Activated CD4-positive, alpha-beta T cell treated with anti-CD3 and anti-CD28 coated beads for 4 hours (primary cell): ENCODE measurements around the gene CHRM1.

Source experiments
- DNase-seq, 2 donors: peaks; one replicate each; pipeline ENCODE4 v3.0.0-alpha.2; 2020

Gene CHRM1

DNA sequence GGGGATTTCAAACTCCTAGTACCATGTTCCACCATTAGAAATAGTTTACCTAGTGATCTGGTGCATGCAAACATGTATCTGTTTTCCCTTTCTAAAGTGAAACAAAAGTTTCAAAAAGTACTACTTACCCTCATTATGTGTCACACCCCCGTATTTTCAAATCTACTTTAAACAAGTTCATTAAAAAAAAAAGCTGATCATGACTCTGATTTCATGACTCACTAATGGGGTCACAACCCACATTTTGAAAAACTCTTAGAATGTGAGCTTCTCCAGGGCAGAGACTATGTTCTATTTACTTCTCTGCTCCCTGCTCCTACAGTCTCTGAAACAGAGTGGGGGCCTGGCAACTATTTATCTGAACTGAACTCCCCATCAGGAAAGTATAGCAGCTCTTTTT lies 18.2 kb downstream of the CHRM1 start:
- no peak for DNase-seq

DNA sequence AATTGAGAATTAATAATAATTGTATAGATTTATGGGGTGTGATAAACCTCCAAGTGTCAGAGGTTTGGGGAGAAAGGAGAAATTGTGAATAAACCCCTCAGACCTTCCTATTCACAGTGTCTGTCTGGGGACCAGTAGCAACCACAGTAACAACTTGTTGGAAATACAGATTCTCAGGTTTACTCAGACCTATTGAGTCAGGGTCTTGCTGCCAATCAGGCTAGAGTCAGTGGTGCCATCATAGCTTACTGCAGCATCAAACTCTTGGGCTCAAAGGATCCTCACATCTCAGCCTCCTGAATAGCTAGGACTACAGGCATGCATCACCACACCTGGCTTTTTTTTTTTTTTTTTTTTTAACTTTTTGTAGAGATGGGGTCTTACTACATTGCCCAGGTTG lies 23.1 kb downstream of the CHRM1 start:
- no peak for DNase-seq

DNA sequence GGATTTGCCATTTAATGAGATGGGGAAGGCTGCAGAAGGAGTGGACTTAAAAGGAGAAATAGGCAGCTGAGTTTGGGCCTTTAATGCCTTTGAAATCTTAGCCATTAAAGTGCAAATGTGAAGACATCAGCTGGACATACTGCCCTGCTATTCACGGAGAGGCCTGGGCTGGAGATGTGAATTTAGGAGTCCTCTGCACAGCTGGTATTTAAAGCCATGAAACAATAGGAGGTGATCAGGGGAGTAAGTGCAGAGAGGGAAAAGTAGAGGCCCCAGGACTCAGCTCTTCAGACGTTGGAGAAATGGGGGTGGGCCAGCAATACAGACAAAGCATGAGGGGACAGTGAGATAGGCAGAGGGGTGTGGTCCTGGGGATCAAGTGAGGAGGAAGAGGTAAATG lies 23.9 kb downstream of the CHRM1 start:
- no peak for DNase-seq

DNA sequence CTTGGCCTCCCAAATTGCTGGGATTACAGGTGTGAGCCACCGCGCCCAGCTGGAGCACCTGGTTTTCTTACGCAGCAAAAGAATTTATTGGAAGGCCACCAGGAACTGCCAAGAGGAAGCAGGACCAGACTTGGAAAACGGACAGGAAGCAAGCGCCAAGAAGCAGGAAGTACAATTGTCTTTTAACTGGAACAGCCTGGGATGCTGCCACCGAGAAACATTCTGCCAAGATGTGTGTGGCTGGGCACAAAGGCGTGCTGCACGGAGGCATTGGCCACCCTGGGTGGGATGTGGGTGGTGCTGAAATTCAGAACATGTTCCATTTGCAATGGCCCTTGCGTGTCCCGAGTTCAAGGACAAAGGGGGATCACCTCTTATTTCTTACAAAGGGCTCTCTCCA lies 25.1 kb downstream of the CHRM1 start:
- no peak for DNase-seq

DNA sequence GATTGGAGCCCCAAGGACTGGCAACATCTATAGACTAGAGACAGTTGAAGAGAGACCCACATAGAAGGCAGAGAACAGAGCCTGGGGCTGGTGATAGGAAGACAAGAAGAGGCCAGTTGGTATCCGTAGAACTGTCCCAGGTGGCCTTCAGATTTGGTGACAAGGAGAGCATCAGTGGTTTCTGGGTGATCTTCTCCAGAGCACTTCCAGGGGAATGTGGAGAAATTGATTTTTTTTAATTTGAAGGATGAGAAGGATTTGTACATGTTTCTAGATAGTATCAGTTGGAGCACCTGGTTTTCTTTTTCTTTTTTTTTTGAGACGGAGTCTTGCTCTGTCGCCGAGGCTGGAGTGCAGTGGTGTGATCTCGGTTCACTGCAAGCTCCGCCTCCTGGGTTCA lies 25.7 kb downstream of the CHRM1 start:
- DNase-seq = no peak

DNA sequence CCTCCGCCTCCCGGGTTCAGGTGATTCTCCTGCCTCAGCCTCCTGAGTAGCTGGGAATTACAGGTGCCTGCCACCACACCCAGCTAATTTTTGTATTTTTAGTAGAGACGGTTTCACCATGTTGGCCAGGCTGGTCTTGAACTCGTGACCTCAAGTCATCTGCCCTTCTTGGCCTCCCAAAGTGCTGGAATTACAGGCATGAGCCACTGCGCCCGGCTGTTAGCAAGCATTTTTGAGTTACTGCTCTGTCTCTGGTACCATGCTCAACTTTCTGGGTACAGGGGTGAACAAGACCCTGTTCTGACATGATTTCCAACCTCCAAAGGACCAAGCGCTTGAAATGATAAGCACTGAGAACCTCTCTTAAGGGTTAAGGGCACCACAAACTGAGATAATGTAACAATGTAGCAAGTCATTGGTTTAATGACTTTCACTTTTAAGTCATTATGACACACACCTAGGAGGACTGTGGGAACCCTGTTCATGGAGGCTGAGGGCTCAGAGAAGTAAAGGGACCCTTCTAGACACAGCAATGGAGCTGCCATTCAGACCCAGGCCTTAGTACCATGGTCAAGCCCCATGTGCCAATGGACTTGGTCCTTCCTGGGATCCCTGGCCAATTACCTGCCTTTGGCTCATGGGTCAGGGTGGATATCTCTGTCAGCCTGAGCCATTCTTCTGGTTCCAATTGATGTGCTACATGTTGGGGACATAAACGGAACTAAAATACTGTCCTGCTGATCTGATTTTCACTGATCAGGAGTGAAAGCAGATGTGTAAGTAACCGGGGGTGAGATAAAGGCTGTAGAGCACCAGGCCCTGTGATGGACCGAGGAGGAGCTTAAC lies 28.9 kb downstream of the CHRM1 start:
- no peak for DNase-seq

DNA sequence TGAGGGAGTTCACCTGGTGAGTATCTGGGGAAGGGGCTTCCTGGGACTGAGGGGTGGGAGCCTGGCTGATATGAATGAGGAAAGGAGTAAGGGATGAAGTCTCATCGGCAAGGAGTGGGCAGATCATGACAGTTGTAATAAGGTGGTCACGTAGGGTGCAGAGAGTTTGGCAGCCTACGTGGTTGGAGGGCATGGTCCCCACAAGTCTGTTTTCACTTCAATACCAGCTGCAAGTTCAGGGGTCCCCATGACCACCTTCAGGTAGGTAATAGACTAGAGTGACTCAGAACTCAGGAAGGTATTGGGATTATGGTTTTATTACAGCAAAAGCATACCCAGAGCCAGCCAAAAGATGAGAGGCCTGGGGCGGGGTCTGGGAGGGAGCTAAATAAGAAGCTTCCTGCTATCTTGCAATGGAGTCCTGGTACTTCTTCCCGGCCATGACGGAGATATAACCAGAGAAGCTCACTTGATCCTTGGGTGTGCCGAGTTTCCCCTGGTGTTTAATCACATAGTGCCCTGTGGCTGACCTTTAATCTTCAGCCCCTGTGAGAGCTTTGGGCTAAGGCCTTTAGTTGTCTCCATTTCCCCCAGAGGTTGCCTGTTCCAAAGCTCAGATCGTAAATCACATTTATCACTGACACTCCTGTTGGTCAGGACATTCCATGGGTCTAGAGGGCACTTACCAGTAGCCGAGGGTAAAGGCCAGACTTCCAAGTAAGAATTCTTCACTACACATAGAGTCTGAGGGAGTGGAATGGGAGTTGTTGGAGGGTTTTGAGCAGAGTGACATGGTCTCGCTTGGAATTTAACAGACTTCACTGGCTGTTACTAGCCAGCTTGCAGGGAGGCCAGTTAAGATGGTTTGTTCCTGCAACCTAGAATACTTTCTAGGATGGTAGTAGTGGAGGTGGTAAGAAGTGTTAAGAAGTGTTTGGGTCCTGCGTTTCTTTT lies 31.4 kb downstream of the CHRM1 start:
- DNase-seq = no peak

DNA sequence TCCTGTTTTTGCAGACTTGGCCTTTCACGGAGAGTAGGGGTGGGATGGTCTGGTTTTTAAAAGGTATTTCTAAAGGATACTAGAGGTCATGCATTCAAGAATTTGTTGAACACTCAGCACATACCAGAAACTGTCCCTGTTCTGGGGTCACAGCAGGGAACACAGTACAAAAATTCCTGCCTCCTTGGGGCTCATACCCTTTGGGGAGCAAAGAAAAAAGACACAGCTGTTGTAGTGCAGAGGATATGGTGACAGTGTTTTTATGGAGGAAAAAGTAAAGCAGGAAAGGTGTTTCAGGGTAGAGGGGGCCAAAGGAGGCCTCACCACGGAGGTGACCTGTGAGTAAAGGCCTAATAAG lies 32.1 kb downstream of the CHRM1 start:
- DNase-seq = no peak

DNA sequence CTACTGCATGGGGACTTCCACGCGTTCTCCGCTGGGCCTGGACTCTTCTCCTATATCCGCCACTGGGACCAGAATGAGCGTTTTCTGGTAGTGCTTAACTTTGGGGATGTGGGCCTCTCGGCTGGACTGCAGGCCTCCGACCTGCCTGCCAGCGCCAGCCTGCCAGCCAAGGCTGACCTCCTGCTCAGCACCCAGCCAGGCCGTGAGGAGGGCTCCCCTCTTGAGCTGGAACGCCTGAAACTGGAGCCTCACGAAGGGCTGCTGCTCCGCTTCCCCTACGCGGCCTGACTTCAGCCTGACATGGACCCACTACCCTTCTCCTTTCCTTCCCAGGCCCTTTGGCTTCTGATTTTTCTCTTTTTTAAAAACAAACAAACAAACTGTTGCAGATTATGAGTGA lies 32.8 kb downstream of the CHRM1 start:
- no peak for DNase-seq

DNA sequence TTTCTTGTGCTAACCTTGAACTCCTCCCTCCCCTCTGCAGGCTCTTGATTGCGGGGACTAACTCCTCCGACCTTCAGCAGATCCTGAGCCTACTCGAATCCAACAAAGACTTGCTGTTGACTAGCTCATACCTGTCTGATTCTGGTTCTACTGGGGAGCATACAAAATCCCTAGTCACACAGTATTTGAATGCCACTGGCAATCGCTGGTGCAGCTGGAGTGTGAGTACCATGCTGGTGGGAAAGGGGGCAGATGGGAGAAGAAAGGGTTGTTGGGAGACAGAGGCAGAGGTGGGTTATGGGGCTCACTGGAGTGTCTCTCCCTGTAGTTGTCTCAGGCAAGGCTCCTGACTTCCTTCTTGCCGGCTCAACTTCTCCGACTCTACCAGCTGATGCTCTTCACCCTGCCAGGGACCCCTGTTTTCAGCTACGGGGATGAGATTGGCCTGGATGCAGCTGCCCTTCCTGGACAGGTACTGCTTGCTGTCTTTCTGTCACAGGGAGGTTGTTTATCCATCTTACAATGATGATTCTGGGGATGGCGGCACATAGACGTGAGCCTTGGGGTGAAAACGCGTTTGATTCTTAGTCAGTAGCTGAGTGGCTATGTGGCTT lies 35.9 kb downstream of the CHRM1 start:
- no peak for DNase-seq

DNA sequence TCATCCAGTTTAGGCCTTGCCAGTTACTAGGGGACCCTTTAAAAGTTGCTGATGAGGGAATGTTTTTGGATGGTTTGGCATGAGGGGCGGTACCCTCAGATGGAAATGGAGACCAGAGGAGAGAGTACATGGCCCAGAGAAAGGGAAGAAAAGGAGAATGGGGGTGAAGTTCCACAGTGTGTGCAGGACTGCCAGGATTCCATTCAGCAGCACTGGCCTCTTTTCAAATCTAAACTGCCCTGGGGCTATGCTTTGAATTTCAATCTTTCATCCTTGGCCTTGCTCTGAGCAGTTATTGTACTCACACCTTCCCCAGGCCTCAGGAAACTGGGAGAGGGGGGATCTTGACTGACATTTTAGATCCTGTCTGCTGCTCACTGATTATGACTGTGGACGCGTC lies 37.5 kb downstream of the CHRM1 start:
- DNase-seq = no peak

DNA sequence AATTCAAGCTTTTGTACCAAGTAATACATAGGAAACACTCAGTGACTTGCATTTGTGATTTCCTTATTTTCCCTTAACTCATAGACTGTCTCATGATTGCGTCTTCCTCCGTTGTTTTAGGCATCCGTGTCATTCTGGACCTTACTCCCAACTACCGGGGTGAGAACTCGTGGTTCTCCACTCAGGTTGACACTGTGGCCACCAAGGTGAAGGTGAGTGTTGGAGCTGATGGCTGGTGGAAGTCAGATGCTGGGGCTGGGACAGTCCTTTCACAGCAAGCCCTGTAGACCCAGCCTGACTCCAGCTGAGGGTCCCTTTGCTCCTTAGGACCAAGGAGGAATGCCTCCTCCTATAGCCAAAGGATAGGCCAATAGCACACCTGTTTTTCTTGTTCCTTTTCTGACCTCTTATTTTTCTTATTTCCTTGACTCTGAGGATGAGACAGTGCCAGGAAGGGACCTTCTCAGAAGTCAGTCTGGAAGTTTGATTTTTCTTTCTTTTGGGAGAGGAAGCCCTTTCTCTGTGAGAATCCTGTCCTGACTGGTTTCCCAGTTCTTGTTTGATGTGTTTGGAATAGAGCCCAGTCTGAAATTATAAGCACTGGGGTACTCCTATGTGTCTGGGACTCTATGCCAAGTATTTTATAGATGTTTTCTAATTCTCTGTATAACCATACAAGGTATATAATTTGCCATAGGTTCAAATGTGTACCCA lies 38.2 kb downstream of the CHRM1 start:
- no peak for DNase-seq

DNA sequence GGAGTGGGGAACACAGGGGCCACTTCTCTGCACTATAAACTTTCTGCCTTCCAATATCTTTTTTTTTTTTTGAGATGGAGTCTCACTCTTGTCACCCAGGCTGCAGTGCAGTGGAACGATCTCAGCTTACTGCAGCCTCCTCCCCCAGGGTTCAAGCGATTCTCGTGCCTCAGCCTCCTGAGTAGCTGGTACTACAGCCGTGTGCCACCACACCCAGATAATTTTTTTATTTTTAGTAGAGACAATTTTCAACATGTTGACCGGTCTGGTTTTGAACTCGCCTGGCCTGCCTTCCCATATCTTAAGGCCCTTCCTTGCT lies 38.8 kb downstream of the CHRM1 start:
- DNase-seq = no peak

DNA sequence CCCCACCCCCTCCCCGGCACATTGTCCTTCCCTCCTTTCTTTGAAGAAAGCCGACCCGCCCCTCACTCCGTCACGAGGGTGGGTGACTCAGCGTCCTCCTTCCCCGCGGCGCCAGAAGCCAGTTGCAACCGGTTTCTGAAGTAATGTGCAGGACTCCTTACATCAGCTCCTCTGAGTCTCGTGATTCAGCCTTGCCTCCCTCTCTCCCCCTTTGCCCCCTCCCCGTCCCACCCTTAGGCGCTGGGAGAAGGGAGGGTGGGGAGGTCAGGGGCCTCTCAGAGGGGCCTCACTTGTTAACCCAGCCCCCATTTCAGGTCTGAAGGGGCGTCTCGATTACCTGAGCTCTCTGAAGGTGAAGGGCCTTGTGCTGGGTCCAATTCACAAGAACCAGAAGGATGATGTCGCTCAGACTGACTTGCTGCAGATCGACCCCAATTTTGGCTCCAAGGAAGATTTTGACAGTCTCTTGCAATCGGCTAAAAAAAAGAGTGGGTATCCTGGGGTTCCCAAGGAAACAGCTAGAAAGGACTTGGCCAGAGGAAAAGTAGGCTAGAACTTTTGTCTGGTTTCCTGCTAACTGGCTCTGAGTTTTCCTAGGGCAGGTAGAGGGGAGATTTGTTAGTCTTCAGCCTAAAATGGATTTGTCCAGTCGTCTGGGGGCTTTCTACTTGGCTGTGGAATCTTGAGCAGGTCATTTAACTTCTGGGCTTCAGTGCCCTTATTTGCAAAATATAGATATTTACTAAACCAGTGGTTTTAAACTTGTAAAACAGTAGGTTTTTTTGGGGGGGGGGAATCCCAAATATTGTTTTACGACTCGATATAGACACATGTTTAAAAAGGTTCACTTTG lies 39.4 kb downstream of the CHRM1 start:
- DNase-seq = peak; percentile 95 to 96

DNA sequence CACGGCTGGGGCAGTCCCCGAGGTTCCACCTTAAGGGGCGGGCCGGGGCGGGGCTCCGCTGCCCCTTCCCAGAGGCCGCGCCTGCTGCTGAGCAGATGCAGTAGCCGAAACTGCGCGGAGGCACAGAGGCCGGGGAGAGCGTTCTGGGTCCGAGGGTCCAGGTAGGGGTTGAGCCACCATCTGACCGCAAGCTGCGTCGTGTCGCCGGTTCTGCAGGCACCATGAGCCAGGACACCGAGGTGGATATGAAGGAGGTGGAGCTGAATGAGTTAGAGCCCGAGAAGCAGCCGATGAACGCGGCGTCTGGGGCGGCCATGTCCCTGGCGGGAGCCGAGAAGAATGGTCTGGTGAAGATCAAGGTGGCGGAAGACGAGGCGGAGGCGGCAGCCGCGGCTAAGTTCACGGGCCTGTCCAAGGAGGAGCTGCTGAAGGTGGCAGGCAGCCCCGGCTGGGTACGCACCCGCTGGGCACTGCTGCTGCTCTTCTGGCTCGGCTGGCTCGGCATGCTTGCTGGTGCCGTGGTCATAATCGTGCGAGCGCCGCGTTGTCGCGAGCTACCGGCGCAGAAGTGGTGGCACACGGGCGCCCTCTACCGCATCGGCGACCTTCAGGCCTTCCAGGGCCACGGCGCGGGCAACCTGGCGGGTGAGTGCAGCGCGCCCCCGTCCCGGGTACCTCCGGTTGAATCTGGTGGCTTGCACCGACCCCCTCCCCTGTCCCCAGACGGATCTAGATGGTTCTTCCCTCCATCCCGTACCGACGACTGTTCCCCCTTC lies 40.2 kb downstream of the CHRM1 start, which contains the start of gene SLC3A2:
Gene SLC3A2, plus strand, starts transcription at position 94 of the 776 bp plus-strand sequence. Its CDS starts 128 bp downstream, at position 222.
- DNase-seq = peak; percentile 87 to 88

DNA sequence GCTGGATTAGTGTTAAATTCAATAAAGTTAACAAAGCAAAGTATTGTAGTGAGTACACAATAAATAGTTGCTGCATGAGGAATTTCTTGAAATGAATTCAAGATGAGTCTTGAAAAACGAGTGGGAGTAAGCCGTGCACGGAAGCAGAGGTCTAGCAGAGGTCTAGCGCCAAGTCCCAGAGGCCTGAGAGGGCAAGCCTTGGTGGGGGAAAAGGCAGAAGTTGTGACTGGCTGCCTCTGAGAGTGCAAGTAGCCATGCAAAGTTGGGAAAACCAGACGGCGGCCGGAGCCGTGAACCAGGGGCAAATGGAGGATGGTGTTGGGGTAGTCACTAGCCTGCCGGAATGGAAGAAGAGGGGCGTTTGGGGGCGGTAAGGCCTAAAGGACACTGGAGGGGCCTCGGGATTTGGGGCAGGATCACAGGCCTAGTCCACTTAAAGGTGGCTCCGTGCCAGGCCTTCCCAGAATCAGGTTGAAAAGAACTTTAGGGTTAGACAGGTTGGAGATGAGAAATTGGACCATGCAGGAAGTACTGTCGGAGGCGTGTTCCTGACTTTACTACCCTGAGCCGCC lies 40.8 kb downstream of the CHRM1 start:
- no peak for DNase-seq

DNA sequence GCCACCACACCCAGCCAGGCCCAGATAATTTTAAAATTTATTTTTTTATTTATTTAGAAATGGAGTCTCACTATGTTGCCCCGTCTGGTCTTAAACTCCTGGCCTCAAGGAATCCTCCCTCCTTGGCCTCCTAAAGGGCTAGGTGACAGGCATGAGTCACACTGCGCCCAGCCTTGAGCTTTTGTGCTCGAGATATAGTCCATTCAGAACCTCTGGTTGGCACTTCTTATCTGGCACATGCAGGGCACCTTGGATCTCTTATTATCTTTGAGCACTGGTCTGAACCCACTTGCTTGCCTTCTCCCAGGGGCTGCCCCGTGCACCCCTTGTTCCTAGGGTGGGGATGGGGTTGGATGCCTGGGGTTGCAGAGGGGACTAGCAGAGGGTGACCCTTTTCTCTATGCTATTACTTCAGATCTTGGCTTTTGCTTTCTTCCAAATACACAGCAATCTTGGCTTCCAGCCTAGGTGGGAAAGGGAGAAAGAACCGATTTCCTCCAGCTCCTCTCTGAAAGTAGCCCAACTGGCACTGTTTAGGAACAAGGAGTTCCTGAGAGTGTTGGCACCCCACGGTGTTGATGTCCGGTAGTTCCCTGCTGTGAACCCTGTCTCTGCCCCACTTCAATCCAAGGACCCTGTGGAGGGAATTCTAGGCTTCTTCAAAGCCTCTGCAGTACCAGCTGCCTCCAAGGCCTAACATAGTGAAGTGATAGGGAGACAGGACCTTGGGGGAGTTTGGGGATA lies 41.8 kb downstream of the CHRM1 start:
- no peak for DNase-seq

DNA sequence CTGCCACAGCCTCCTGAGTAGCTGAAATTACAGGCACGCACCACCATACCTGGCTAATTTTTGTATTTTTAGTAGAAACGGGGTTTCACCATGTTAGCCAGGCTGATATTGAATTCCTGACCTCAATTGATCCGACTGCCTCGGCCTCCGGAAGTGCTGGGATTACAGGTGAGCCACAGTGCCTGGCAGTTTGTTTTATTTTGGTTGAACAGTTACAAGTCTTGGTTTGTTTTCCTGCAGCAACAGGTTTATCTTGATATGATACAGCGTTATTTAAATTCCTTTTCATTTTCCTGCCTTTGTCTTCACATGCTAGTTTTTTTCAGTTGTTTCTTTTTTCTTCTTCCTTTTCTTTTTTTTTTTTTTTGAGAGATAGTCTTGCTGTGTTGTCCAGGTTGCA lies 44.5 kb downstream of the CHRM1 start:
- DNase-seq = no peak

DNA sequence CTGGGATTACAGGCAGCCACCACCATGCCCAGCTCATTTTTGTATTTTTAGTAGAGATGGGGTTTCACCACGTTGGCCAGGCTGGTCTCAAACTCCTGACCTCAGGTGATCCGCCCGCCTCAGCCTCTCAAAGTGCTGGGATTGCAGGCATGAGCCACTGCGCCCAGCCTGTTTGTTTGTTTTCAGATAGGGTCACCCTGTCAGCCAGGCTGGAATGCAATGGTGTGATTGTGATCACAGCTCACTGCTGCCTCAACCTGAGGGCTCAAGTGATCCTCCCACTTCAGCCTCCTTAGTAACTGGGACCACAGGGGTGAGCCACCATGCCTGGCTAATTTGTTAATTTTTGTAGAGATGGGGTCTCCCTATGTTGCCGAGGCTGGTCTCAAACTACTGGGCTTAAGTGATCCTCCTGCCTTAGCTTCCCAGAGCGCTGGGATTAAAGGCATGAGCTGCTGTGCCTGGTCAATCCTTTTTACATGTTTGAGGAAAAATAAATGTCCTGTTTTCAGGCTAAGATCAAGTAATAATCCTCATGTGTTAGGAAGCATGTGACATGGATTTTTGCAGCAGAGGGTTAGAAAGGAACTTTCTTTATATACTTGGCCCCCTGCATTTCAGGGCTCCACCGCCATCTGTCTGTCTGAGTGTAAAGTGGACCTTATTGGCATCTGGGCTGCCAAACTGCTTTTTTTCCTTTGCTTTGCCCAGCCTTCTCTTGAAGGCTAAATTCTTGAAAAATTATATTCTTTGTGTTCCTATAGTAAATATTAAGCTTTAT lies 45.3 kb downstream of the CHRM1 start:
- DNase-seq = no peak
